Stimulated activated CD8-positive, alpha-beta memory T cell treated with anti-CD3 and anti-CD28 coated beads, Interleukin-2, amount 100 ng/mL, for 1 hour (primary cell): Measurements from ENCODE around the gene FABP3.
"Not testable (repeated sequence)": the region's sequence is repeated elsewhere in the genome, so short reads cannot be mapped to it uniquely, and the experiment has no call there.

Experiments
- DNase-seq, 2 donors: peaks; one replicate each; pipeline ENCODE4 v3.0.0-alpha.2; 2020; ENCODE audit warnings: low read depth in 2 of 2

The FABP3 gene

DNA sequence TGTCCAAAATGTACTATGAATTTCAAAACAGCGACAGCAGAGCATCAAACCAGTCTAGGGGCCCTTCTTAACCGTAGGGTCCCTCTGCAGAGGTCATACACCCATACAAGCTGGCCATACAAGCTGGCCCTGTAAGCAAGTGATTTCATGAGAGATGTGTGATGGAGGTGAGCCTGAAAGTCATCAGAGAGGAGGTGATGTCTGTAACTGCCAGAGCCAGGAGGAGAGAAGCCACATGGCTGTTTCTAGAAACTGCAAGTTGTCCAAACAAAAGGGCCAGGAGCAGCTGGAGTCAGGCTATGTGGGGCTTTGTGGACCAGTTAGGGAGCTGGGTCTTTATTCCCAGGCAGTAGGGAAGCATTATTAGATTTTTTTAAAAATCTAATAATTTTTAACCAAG, 25.4 kb upstream of the FABP3 start:
- no peak for DNase-seq

DNA sequence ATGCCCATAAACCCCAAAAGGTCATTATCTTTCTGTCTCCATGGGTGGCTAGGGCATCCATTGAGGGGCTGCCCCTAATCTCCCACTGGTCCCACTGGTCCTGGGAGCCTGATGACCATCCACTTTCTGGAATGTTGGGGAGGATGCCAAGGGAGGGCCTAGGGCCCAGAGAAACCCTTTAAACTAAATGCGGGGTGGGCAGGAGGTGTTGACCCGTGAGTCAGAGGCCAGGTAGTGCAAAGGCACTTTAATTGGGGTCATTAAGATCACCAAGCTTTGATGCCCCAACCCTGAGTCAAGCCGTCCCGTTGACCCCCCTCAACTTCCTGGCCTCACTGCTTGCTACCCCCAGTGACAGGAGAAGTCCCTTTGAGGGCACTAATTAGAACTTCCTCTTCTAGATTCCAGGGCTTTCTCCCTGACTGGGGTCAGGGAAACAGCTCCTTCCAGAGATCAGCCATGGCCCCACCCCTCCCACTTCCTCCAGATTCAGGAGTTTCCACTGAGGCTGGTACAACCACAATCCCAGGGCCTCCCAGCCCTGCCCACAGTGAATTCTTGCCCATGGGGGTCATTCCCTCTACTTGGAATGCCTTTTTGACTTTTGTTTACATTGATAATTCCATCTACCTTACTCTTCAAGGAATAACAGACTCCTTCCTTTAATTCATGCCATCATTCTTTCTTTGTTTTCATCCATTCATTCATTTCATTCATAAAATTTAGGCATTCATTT, 24.7 kb upstream of the FABP3 start:
- DNase-seq: no peak

DNA sequence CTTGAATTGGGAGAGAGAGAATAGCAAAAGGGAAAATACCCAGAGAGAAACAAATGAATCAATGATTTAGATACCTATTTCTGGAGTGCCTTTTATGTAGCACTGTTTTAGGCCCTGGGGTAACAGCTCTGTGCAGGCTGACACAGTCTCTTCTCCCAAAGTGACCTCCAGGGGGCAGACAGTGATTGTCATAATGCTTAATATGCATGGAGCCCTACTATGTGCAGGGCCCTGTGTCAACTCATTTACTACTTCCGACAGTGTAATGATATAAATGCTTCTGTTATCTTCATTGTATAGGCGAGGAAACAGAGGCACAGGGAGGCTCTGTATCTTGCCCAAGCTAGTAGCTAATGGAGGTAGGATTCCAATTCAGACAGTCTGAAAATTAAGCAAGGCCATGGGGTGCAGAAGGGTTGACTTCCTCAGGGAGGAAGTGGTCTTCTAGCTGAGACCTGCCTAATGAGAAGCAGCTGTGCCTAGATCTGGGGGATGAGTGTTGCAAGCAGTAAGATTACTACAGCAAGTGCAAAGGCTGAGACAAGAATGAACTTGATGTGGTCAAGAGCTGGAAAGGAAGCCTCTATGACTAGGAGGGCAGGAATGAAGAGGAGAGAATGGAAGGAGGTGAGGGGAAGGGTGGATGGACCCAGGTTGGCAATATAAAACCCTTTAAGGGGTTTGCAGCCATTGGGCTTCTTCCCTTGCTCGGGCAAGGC, 23.9 kb upstream of the FABP3 start:
- DNase-seq: no peak

DNA sequence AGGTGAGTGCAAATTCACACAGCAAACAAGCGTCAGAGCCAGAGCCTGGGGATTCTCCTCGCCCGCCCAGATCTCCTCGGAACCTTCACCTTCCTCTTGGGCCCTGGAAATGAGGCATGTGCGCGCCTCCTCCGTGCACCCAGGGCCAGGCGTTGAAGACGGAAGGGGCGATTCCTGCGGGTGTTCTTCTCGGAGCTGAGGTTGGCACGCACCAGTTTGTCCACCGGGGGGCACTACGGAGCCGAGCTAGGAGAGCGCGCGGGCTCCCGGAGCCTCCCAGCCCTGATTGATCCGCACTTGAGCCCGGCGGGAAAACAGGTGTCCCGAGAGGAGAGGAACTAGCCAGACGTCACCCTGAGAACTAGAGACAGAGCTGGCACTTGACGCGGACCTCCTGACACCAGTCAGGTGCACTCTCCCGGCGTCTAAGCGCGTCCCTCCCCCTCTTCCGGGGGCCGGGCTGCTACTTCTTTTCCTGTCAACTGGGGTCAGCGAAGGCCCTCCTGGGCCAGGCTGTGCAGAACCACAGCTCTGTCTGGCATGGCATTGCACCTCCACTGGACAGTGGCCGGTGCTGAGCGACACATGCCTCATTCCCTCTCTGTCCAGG, 21.8 kb upstream of the FABP3 start:
- peak; percentile 53 to 62 for DNase-seq

DNA sequence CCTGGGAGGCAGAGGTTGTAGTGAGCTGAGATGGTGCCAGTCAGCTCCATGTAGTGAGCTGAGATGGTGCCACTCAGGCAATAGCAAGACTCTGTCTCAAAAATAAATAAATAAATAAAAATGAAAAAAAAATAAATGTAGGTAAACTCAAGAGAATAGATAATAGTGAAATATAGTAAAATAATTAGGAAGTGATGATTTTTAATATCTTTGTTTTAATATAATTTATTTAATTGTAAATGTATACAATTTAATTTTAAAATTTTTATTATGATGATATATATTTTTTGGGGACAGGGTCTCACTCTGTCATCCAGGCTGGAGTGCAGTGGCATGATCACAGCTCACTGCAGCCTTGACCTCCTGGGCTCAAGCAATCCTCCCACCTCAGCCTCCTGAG, 20.6 kb upstream of the FABP3 start:
- no peak for DNase-seq

DNA sequence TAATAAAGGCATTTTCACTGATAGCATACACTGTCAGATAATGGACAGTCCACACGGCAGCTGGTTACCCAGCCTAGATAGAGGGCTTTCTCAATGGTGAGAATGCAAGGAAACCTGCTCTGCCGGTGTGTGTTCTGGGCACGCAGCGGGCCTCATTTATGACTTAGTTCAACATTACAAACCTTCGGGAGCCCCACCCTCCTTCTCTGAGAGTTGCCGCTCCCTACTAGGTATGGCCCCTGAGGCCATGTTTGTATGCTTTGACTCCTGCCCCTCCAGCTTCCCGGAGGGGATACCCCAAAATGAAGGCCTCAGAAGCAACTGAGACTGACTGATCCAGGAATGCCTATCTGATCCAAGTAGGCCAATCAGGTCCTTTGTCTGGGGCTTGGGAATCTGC, 17.2 kb upstream of the FABP3 start:
- DNase-seq: no peak

DNA sequence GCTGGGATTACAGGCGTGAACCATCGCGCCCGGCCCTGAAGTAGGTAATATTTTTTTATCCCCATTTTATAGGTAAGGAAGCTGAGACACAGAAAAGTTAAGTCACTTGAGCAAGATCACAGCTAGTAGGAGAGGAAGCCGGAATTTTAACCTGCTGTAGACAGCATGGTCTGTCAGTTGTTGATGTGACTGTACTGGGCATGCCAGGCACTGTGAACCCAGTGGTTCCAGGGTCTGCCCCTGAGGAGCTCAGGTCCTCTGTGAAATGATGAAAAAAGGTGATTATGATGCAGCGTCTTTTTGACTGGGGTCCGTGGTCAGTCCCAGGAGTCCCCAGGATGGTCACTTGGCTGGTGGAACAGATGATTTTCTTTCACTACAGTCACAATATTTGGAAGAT, 16.7 kb upstream of the FABP3 start:
- DNase-seq: no peak

DNA sequence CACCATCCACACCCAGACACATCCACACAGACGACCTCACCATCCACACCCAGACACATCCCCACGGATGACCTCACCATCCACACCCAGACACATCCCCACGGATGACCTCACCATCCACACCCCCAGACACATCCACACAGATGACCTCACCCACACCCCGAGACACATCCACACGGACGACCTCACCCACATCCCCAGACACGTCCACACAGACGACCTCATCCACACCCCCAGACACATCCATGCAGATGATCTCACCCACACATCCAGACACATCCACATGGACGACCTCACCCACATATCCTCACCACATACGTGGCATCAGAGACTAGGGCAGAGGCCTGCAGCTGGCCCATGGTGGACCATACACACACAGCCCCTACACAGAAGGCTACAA, 14.7 kb upstream of the FABP3 start:
- DNase-seq: no peak

DNA sequence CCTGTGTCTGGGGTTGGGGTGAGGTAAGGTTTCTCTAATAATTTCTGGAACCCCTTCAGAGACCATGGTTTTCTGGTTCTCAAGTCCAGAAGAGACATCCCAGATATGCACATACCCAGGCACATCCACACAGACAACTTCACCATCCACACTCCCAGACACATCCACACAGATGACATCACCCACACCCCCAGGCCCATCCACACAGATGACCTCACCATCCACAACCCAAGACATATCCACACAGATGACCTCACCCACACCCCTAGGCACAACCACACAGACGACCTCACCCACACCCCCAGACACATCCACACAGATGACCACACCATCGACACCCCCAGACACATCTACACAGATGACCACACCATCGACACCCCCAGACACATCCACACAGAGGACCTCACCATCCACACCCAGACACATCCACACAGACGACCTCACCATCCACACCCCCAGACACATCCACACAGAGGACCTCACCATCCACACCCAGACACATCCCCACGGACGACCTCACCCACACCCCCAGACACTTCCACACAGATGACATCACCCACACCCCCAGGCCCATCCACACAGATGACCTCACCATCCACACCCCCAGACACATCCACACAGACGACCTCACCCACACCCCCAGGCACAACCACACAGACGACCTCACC, 13.8 kb upstream of the FABP3 start:
- not testable (repeated sequence) for DNase-seq

DNA sequence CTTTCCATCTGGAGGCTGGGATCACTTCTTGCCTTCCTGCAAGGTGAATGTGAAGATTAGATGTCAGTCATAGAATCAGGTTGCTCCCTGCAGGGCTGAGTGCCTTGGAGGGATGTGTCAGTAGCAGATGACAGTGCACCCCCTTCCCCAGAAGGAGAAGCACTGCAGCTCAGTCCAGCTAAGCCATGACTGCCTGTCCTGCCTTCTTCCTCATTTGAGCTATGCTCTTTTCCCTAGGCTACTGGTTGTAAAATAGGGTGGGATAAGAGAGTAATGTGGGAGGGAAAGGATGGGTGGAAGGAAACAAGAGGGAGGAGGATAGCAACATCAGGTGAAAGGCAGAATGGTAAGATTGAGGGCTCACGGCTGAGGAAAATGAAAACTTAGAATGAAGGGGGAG, 11.1 kb upstream of the FABP3 start:
- no peak for DNase-seq

DNA sequence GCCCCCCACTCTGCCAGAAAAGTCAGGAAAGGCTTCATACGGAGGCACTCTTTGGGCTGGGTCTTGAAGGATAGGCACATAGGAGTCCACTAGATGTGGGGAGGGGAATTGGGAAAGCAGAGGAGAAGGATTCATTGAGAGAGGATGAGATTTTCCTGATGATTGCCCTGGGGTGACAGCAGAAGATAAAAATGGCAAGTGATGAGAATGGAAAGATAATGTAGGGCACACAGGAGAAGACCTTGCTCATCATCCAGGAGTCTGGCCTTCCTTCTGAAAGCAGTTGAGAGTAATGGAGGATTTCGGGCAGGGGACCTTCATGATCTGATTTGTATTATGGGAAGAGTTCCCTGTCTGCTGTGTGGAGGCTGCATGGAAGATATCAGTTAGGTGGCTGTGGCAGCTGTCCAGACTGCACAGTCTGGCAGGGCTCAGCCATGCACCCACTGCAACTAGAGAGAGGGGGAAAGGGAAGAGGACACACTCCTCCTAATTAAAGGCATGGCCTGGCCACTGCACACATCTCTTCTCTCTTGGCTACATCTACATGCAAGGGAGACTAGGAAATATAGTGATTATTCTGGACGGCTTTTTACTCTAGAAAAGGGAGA, 9.6 kb upstream of the FABP3 start:
- DNase-seq: no peak

DNA sequence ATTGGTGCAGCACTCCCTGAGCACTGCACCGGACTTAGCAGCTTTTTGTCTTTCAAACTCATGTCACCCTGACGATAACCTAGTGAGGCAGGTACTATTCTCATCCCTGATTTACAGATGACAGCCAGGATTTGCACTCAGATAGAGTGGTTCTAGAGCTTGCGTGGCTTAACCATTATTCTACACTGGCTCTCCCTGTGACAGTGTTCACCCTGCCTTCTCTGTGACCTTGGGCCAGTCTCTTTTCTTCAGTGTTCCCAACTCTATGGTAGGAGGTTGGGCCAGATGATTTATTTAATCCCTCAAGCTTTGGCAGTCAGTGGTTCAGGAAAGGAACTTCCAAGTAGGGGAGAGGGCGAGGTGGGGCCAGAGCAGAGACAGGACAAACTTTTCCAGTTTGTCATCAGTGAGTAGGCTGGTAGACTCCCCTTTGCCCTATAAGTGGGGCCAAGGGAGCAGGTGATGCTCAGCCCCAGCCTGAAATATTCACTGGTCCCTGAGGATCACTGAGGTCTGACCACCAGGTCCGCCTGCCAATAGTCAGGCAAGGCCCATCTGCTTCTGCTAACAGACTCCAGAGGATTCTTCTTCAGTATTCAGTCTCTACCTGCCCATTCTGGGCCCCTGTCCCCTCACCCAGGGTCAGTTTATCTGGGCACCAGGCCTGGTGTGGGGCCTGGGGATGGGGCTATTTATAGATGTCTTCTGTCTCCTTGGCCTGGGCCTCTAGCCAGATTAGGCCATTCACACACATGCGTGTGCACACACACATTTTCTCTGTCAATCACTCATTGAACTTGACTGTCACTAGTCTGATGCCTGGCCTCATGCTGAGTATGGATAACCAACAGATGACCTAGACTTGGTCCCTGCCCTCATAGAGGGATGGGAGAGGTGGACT, 8.8 kb upstream of the FABP3 start:
- DNase-seq: no peak

DNA sequence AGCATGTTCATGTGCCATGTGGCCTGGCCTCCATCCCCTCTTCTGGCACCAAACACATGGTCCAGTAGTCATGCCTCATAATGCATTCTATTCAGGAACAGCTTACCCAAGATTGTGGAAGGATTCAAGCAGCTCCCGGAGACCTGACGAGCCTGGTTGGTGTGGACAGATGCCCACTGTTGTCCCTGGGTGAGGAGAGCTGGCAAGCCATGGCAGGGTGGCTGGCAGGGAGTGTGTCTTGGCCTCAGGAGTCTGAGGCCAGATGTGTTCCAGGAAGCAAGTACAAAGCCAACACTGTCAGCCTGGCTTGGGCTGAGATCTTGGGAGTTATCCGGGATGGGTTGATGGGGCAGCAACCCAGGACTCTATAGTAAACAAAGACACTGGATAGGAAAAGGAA, 7.3 kb upstream of the FABP3 start:
- DNase-seq: no peak

DNA sequence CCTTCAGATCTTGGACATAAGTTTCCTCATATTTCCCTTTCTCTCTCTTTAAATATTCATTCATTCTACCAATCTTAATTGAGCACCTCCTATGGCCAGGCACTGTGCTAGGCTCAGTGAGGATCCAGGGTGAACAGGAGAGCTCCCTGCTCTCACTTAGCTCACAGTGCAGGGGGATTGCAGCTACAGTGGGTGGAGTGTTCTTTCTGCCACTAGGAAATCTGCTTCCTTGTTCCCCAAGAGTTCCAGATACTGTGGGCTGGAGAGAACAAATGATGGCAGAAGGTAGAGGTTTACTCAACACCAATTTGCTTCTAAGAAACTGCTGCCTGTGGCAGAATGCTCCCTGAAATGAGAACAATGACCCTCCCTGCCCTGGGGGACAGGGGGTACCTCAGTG, 5.1 kb upstream of the FABP3 start:
- no peak for DNase-seq

DNA sequence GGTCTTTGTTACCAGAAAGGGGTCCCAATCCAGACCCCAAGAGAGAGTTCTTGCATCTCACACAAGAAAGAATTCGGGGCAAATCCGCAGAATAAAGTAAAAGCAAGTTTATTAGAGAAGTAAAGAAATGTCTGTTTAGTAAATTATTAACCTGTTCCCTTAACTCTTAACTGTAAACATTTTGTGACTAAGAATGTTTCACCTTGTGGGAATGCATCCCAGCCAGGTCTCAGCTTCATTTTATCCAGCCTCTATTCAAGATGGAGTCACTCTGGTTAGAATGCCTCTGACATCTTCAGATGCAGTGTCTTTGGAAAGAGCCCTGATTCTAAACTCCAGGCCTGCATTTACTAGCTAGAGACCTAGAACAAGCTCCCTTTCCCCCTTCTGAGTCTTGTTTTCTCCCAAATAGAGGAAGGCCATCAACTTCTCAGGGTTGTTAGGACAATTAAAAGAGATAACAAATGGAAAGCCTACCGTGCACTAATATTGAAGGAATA, 4.5 kb upstream of the FABP3 start:
- no peak for DNase-seq

DNA sequence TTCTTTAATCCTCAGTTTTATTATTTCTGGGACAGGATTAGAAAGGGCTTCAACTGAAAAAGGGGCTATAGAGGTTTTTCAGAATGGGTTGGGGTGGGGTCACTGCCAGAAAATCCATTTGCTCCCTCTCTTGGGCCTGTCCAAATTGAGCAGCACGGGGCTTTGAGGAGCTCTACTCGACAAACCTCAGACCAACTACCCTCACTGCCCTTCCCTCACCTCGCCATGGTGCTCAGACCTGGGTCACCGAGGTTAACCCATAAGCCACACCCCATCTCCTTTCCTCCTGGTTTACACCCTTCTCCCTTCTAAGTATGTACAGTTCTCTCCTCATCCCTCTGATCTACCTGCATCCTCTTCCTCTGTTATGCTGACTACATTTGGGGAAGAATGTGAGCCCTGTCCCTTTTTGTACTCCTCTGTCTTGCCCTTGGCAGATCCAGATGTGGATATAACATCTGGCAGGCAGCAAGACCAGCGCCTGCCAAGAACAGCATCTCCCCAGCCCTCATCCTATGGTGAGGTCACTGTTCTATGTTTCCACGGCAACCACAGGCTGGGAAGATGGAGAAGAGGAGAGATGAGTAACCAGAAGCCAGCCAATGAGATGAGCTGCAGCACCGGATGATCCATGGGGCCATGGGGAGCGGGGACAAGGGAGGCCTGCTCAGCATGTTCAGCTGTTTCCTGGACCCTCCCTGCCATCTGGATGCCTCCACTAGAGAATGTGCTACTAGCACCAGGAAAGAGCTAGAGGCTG, 3.7 kb upstream of the FABP3 start:
- DNase-seq: no peak

DNA sequence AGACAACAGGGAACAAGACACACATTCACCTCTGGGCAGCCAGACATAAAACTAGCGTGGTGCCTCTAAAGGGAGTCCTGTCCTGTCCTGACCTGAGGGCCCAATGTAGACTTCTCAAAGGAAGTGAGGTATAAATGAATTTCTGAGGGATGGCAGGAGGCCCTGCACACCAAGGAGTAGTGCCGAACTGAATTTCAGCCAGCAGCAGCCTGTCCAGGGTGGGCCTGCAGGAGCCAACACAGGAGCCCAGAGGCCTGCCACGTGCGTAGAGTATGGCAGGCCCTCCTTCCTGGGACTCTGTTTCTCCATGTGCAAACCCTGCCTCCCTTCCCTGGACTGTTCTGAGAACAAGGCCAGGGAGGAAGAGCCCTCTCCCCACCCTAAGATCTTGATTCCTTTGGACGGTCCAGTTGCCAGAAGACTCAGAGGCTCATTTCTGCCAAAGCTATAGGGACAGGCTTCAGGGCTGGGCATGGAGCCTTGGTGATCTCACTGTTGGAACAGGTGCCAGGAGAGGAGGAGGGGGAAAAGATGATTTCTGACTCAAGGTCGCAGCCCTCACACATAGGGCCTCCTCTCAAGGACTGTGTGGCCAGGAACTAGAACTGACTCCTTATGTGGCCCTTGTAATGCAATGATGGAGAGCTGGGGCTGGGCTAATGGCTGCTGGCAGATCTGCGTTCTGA, 1.8 kb upstream of the FABP3 start:
- no peak for DNase-seq

DNA sequence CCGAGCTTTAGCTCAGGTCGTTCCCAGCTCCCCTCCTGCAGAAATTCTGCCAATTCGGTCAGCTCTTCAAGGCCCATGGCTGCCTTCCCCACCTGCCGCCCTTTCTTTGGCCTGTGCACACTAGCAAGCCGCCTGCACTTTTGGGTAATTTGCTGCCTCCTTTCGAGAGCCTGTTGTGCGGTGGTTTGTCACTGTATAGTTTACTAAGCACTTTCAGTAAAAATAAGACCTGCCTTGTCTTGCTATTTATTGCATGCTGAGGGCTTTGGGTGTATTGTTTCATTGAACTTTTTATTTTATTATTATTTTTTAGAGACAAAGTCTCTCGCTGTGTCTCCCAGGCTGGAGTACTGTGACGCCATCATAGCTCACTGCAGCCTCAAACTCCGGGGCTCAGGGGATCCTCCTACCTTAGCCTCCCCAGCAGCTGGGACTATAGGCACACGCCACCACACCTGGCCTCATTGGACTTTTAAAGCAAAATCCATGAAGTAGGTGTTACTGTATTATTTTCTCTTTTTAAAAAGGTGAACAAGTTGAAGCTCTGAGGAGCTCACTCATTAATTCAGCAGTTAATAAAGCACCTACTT, 1.1 kb upstream of the FABP3 start:
- no peak for DNase-seq

DNA sequence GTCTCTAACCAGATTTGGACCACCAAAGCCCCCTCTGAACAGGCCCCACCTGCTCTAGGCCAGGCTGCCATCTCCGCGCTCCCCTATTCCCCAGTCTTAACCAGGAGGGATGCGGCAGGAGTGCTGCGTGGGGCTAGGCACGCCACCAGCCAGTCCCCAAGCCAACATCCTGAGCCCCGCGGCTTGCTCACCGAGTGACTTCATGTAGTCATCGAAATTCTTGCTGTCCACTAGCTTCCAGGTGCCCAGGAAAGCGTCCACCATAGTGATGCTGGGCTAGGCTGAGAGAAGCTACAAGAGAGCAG, 173 bp downstream of the FABP3 start:
- DNase-seq: no peak
